ENCODE data around the gene PARD6B. TPM values are rescaled to one million over a fixed set of nuclear protein-coding genes. Genes with fewer than 3 reads are reported as not detected.
"Not testable (repeated sequence)": the region's sequence is repeated elsewhere in the genome, so short reads cannot be mapped to it uniquely, and the experiment has no call there.

The PARD6B gene
- total and polyA plus RNA-seq, 4 donors: 0.92 to 2.6 (median 1.6) TPM

GRCh38 chr20:50784464-50784863, 53.1 kb downstream of the PARD6B start:
- H3K4me3 ChIP-seq (ENCODE audit: low read length in 2 of 2): no peak overlapping the region
- WGBS, 2 donors: 90 to 92% methylated on average over 4 of the region's 4 CpGs
- no peak overlapping the region for H3K27ac ChIP-seq (ENCODE audit: low read depth in 1 of 2, low read length in 2 of 2)
- H3K36me3 ChIP-seq (ENCODE audit: control insufficient read depth in 1 of 2, insufficient read depth in 2 of 2, low read length in 1 of 2): no peaks in the 10 kb centered on the region
- ATAC-seq (ENCODE audit: low FRiP score) (no peak), DNase-seq (peak in 1 of 2 donors; percentile 23)
- H3K4me1 ChIP-seq (ENCODE audit: control insufficient read depth in 1 of 2, insufficient read depth in 2 of 2, low read length in 2 of 2): no peaks in the 10 kb centered on the region
- intact Hi-C loops (cut with DNase I): no loop called here
- no peaks in the 10 kb centered on the region for H3K27me3 ChIP-seq (ENCODE audit: control insufficient read depth in 1 of 2, insufficient read depth in 2 of 2, low read length in 1 of 2)
- no peaks in the 10 kb centered on the region for H3K9me3 ChIP-seq (ENCODE audit: control insufficient read depth, low read length)

- DNase-seq: peak in 1 of 2 donors; percentile 14
- Histone ChIP-seq H3K4me1 (ENCODE audit: control insufficient read depth in 1 of 2, insufficient read depth in 2 of 2, low read length in 2 of 2) (no peaks in the 10 kb centered on the region), H3K36me3 (ENCODE audit: control insufficient read depth in 1 of 2, insufficient read depth in 2 of 2, low read length in 1 of 2) (no peaks in the 10 kb centered on the region), H3K27me3 (ENCODE audit: control insufficient read depth in 1 of 2, insufficient read depth in 2 of 2, low read length in 1 of 2) (no peaks in the 10 kb centered on the region), H3K9me3 (ENCODE audit: control insufficient read depth, low read length) (no peaks in the 10 kb centered on the region), H3K27ac (ENCODE audit: low read depth in 1 of 2, low read length in 2 of 2) (no peak overlapping the region), H3K4me3 (ENCODE audit: low read length in 2 of 2) (no peak overlapping the region)
- no peak for ATAC-seq (ENCODE audit: low FRiP score)
- WGBS, 2 donors: 97% methylated on average over 9 of the region's 9 CpGs
- intact Hi-C loops (cut with DNase I): no loop called here
These were observed 55.3 kb downstream of the PARD6B start for GRCh38 chr20:50786703-50787102.

GRCh38 chr20:50787181-50787580, 55.8 kb downstream of the PARD6B start:
- Histone ChIP-seq H3K9me3 (ENCODE audit: control insufficient read depth, low read length) (no peaks in the 10 kb centered on the region), H3K36me3 (ENCODE audit: control insufficient read depth in 1 of 2, insufficient read depth in 2 of 2, low read length in 1 of 2) (no peaks in the 10 kb centered on the region), H3K4me3 (ENCODE audit: low read length in 2 of 2) (no peak overlapping the region), H3K4me1 (ENCODE audit: control insufficient read depth in 1 of 2, insufficient read depth in 2 of 2, low read length in 2 of 2) (no peaks in the 10 kb centered on the region), H3K27ac (ENCODE audit: low read depth in 1 of 2, low read length in 2 of 2) (no peak overlapping the region), H3K27me3 (ENCODE audit: control insufficient read depth in 1 of 2, insufficient read depth in 2 of 2, low read length in 1 of 2) (no peaks in the 10 kb centered on the region)
- WGBS, 2 donors: 93 to 97% methylated on average over 2 of the region's 2 CpGs
- no peak for DNase-seq
- intact Hi-C loops (cut with DNase I): no loop called here
- ATAC-seq (ENCODE audit: low FRiP score): no peak

- no peaks in the 10 kb centered on the region for H3K9me3 ChIP-seq (ENCODE audit: control insufficient read depth, low read length)
- no peak overlapping the region for H3K4me3 ChIP-seq (ENCODE audit: low read length in 2 of 2)
- H3K36me3 ChIP-seq (ENCODE audit: control insufficient read depth in 1 of 2, insufficient read depth in 2 of 2, low read length in 1 of 2): no peaks in the 10 kb centered on the region
- no peaks in the 10 kb centered on the region for H3K4me1 ChIP-seq (ENCODE audit: control insufficient read depth in 1 of 2, insufficient read depth in 2 of 2, low read length in 2 of 2)
- no peak overlapping the region for H3K27ac ChIP-seq (ENCODE audit: low read depth in 1 of 2, low read length in 2 of 2)
- 63 to 71% methylated on average over 18 of the region's 18 CpGs for WGBS, 2 donors
- no peaks in the 10 kb centered on the region for H3K27me3 ChIP-seq (ENCODE audit: control insufficient read depth in 1 of 2, insufficient read depth in 2 of 2, low read length in 1 of 2)
- ATAC-seq (ENCODE audit: low FRiP score) (no peak), DNase-seq (peak in 1 of 2 donors; percentile 36)
- intact Hi-C loops (cut with DNase I): no loop called here
These were observed 56.9 kb downstream of the PARD6B start for GRCh38 chr20:50788045-50788991.

GRCh38 chr20:50789968-50790650, 58.7 kb downstream of the PARD6B start:
- Histone ChIP-seq H3K27ac (ENCODE audit: low read depth in 1 of 2, low read length in 2 of 2) (no peak overlapping the region), H3K27me3 (ENCODE audit: control insufficient read depth in 1 of 2, insufficient read depth in 2 of 2, low read length in 1 of 2) (no peaks in the 10 kb centered on the region), H3K9me3 (ENCODE audit: control insufficient read depth, low read length) (no peaks in the 10 kb centered on the region), H3K36me3 (ENCODE audit: control insufficient read depth in 1 of 2, insufficient read depth in 2 of 2, low read length in 1 of 2) (no peaks in the 10 kb centered on the region), H3K4me3 (ENCODE audit: low read length in 2 of 2) (no peak overlapping the region), H3K4me1 (ENCODE audit: control insufficient read depth in 1 of 2, insufficient read depth in 2 of 2, low read length in 2 of 2) (no peaks in the 10 kb centered on the region)
- ATAC-seq (ENCODE audit: low FRiP score): no peak
- peak in 1 of 2 donors; percentile 36 for DNase-seq
- WGBS, 2 donors: 77 to 78% methylated on average over 11 of the region's 11 CpGs
- intact Hi-C loops (cut with DNase I): loop anchor here in 1 of 2 donors (10.0 kb wide), 1 partner anchor 515 kb away; no protein-coding TSS in a partner anchor

- Histone ChIP-seq H3K36me3 (ENCODE audit: control insufficient read depth in 1 of 2, insufficient read depth in 2 of 2, low read length in 1 of 2) (no peaks in the 10 kb centered on the region), H3K27ac (ENCODE audit: low read depth in 1 of 2, low read length in 2 of 2) (peak overlapping the region; percentile 34 to 62), H3K4me1 (ENCODE audit: control insufficient read depth in 1 of 2, insufficient read depth in 2 of 2, low read length in 2 of 2) (no peaks in the 10 kb centered on the region), H3K9me3 (ENCODE audit: control insufficient read depth, low read length) (no peaks in the 10 kb centered on the region), H3K4me3 (ENCODE audit: low read length in 2 of 2) (no peak overlapping the region), H3K27me3 (ENCODE audit: control insufficient read depth in 1 of 2, insufficient read depth in 2 of 2, low read length in 1 of 2) (no peaks in the 10 kb centered on the region)
- intact Hi-C loops (cut with DNase I): loop anchor here in 1 of 2 donors (10.0 kb wide), 1 partner anchor 514 kb away; no protein-coding TSS in a partner anchor
- DNase-seq (peak; percentile 95), ATAC-seq (ENCODE audit: low FRiP score) (peak; percentile 92)
- WGBS, 2 donors: 2 to 3% methylated on average over 22 to 23 of the region's 23 CpGs
These were observed 59.4 kb downstream of the PARD6B start for GRCh38 chr20:50790651-50791277.

GRCh38 chr20:50792708-50793574, 61.6 kb downstream of the PARD6B start:
- no peaks in the 10 kb centered on the region for H3K9me3 ChIP-seq (ENCODE audit: control insufficient read depth, low read length)
- ATAC-seq (ENCODE audit: low FRiP score): no peak
- peak in 1 of 2 donors; percentile 51 for DNase-seq
- no peaks in the 10 kb centered on the region for H3K4me1 ChIP-seq (ENCODE audit: control insufficient read depth in 1 of 2, insufficient read depth in 2 of 2, low read length in 2 of 2)
- H3K27ac ChIP-seq (ENCODE audit: low read depth in 1 of 2, low read length in 2 of 2): no peak overlapping the region
- H3K27me3 ChIP-seq (ENCODE audit: control insufficient read depth in 1 of 2, insufficient read depth in 2 of 2, low read length in 1 of 2): no peaks in the 10 kb centered on the region
- no peaks in the 10 kb centered on the region for H3K36me3 ChIP-seq (ENCODE audit: control insufficient read depth in 1 of 2, insufficient read depth in 2 of 2, low read length in 1 of 2)
- no peak overlapping the region for H3K4me3 ChIP-seq (ENCODE audit: low read length in 2 of 2)
- intact Hi-C loops (cut with DNase I): loop anchor here in 1 of 2 donors (10.0 kb wide), 1 partner anchor 512 kb away; no protein-coding TSS in a partner anchor
- WGBS, 2 donors: 38 to 46% methylated on average over 14 of the region's 14 CpGs

- not testable (repeated sequence) for H3K4me1 ChIP-seq (ENCODE audit: control insufficient read depth in 1 of 2, insufficient read depth in 2 of 2, low read length in 2 of 2); H3K4me3 ChIP-seq (ENCODE audit: low read length in 2 of 2); H3K9me3 ChIP-seq (ENCODE audit: control insufficient read depth, low read length); H3K36me3 ChIP-seq (ENCODE audit: control insufficient read depth in 1 of 2, insufficient read depth in 2 of 2, low read length in 1 of 2); H3K27ac ChIP-seq (ENCODE audit: low read depth in 1 of 2, low read length in 2 of 2); ATAC-seq (ENCODE audit: low FRiP score); H3K27me3 ChIP-seq (ENCODE audit: control insufficient read depth in 1 of 2, insufficient read depth in 2 of 2, low read length in 1 of 2)
- WGBS, 2 donors: 77 to 78% methylated on average over 13 of the region's 13 CpGs
- intact Hi-C loops (cut with DNase I): loop anchor here in 1 of 2 donors (10.0 kb wide), 1 partner anchor 511 kb away; no protein-coding TSS in a partner anchor
- DNase-seq: peak in 1 of 2 donors; percentile 71
These were observed 62.2 kb downstream of the PARD6B start for GRCh38 chr20:50793575-50794016.

Measured in aorta (tissue), 5 donors.